Stimulated activated CD8-positive, alpha-beta memory T cell treated with anti-CD3 and anti-CD28 coated beads, Interleukin-7, amount 100 ng/mL, for 1 hour (primary cell): ENCODE data around the gene TCHP.
"Not testable (repeated sequence)": the region's sequence is repeated elsewhere in the genome, so short reads cannot be mapped to it uniquely, and the experiment has no call there.

ENCODE experiments used
- DNase-seq, 2 donors: peaks; one replicate each; pipeline ENCODE4 v3.0.0-alpha.2; 2020; ENCODE audit warnings: low read depth in 2 of 2

Gene TCHP

GRCh38 chr12:109910254-109910968 lies 10.3 kb downstream of the TCHP start:
- DNase-seq: no peak

- no peak for DNase-seq
Observed at GRCh38 chr12:109910969-109911348, 10.9 kb downstream of the TCHP start.

- DNase-seq: no peak
Observed at GRCh38 chr12:109912855-109913321, 12.8 kb downstream of the TCHP start.

- no peak for DNase-seq
Observed at GRCh38 chr12:109914461-109914860, 14.4 kb downstream of the TCHP start.

GRCh38 chr12:109915171-109916040 lies 15.3 kb downstream of the TCHP start:
- no peak for DNase-seq

- DNase-seq: no peak
Observed at GRCh38 chr12:109916045-109916444, 16.0 kb downstream of the TCHP start.

- DNase-seq: no peak
Observed at GRCh38 chr12:109919456-109919855, 19.4 kb downstream of the TCHP start.

GRCh38 chr12:109920261-109920780 lies 20.2 kb downstream of the TCHP start:
- no peak for DNase-seq

- no peak for DNase-seq
Observed at GRCh38 chr12:109921982-109922381, 21.9 kb downstream of the TCHP start.

GRCh38 chr12:109923038-109923437 lies 23.0 kb downstream of the TCHP start:
- no peak for DNase-seq

GRCh38 chr12:109923481-109924245 lies 23.6 kb downstream of the TCHP start:
- no peak for DNase-seq

- no peak for DNase-seq
Observed at GRCh38 chr12:109925185-109925840, 25.2 kb downstream of the TCHP start.

GRCh38 chr12:109926016-109926415 lies 25.9 kb downstream of the TCHP start:
- DNase-seq: no peak

GRCh38 chr12:109926488-109927210 lies 26.6 kb downstream of the TCHP start:
- DNase-seq: no peak

GRCh38 chr12:109927622-109928021 lies 27.5 kb downstream of the TCHP start:
- no peak for DNase-seq

- DNase-seq: no peak
Observed at GRCh38 chr12:109928058-109928656, 28.1 kb downstream of the TCHP start.

- DNase-seq: not testable (repeated sequence)
Observed at GRCh38 chr12:109929326-109929725, 29.3 kb downstream of the TCHP start.

GRCh38 chr12:109930028-109930800 lies 30.1 kb downstream of the TCHP start:
- no peak for DNase-seq

- no peak for DNase-seq
Observed at GRCh38 chr12:109931143-109931542, 31.1 kb downstream of the TCHP start.
